H1 (cell line): Measurements from ENCODE around the gene TRAP1. TPM values are rescaled to one million over a fixed set of nuclear protein-coding genes. Genes with fewer than 3 reads are reported as not detected.

Source experiments
- CHD7 ChIP-seq: fragments of 300-600 bp; sonication (generic); IDR thresholded peaks from 2 replicates; pipeline ENCODE4 v1.7.1; 2012; ENCODE audit warnings: low read length, moderate library complexity, mild to moderate bottlenecking, inconsistent platforms; ENCODE audit not compliant: insufficient replicate concordance
- GABPA ChIP-seq: IDR thresholded peaks from 2 replicates; pipeline ENCODE4 v1.6.1; 2011; ENCODE audit warnings: mild to moderate bottlenecking, low read length, moderate library complexity, borderline replicate concordance; ENCODE audit not compliant: insufficient read depth
- GTF2F1 ChIP-seq: IDR thresholded peaks from 2 replicates; pipeline ENCODE4 v1.6.1; 2012; ENCODE audit warnings: low read depth, low read length, improper control_type of control experiment, borderline replicate concordance
- JUND ChIP-seq: IDR thresholded peaks from 2 replicates; pipeline ENCODE4 v1.6.1; 2011; ENCODE audit warnings: mild to moderate bottlenecking, improper control_type of control experiment, low read length
- MAFK ChIP-seq: IDR thresholded peaks from 2 replicates; pipeline ENCODE4 v1.6.1; 2012; ENCODE audit warnings: low read depth, mild to moderate bottlenecking, improper control_type of control experiment, low read length
- POLR2AphosphoS5 ChIP-seq: IDR thresholded peaks from 2 replicates; pipeline ENCODE4 v1.6.1; 2011; ENCODE audit warnings: low read depth, low read length
- RNF2 ChIP-seq: fragments of 200-900, 300-1000 bp; sonication (generic); IDR thresholded peaks from 2 replicates; pipeline ENCODE4 v1.7.1; 2016; ENCODE audit warnings: borderline replicate concordance, low read depth, mild to moderate bottlenecking, antibody characterized with exemption, low read length; ENCODE audit not compliant: poor library complexity, severe bottlenecking; ENCODE audit errors: missing control alignments
- SIN3A ChIP-seq, 2 experiments: IDR thresholded peaks in 1 of 2; conservative IDR thresholded peaks in 1 of 2; 2 replicates each; pipeline ENCODE4 v1.6.1; 2011 to 2012; ENCODE audit warnings: low read length in 2 of 2, improper control_type of control experiment in 1 of 2, low read depth in 1 of 2, mild to moderate bottlenecking in 1 of 2
- polyA plus RNA-seq, 7 experiments: library from polyadenylated mRNA; depleted of rRNA in 3 of 7; stranded (reverse) in 5 of 7; unstranded in 2 of 7; fragments of >200 nt in 5 of 7; fragments of 200-250 nt in 2 of 7; gene quantifications; 1 replicate in 5 of 7; 2 replicates in 1 of 7; 4 replicates in 1 of 7; pipeline versions ENCODE4 v1.2.1 to v1.2.3, GENCODE V29; 2011 to 2013; ENCODE audit warnings: missing spikeins in 2 of 7, mixed read lengths in 2 of 7
- total RNA-seq: library from RNA; stranded (reverse); fragmentation: NEBNext Ultra II Directional; extraction: Animal tissue kit (Norgen Biotek cat#: 25700); gene quantifications from 2 replicates; pipeline ENCODE4 v1.2.1, GENCODE V29; 2021

The TRAP1 gene
- total and polyA plus RNA-seq, 2 of the 8 experiments (the other 6 are each of a cell fraction or from before 2014, with no cell fraction given) = 215 to 283 TPM

- no peak for TF ChIP-seq GABPA
- no peak for TF ChIP-seq SIN3A (conservative IDR thresholded peaks at IDR 0.05 in 1 of 2, IDR thresholded peaks at IDR 0.05 in 1 of 2; ENCODE audit: low read depth in 1 of 2, low read length in 2 of 2)
- TF ChIP-seq POLR2AphosphoS5 = no peak
- no peak for TF ChIP-seq CHD7
- no peak for TF ChIP-seq JUND
- no peak for TF ChIP-seq GTF2F1
- no peak for TF ChIP-seq RNF2
- TF ChIP-seq MAFK = no peak
- TF ChIP-seq, all 59 proteins: peak for 0
Observed at GRCh38 chr16:3764409-3764808, 47.1 kb upstream of the TRAP1 start (continued).
